SK-N-MC (cell line): Measurements from ENCODE around the gene PLEKHA6.

ENCODE experiments used
- DNase-seq: peaks from one replicate; pipeline ENCODE4 v3.0.0-alpha.2; 2011; ENCODE audit warnings: low read depth, low spot score
- H3K27ac ChIP-seq: fragments of 200-600 bp; sonication (generic); 2 replicates; pipeline ENCODE4 v1.5.1; 2016; ENCODE audit warnings: mixed run types
- H3K36me3 ChIP-seq: fragments of 200-600 bp; sonication (generic); 2 replicates; pipeline ENCODE4 v1.6.1; 2017; ENCODE audit warnings: antibody characterized with exemption, low read length, mixed read lengths; ENCODE audit not compliant: insufficient read depth
- H3K4me3 ChIP-seq: fragments of 200-600 bp; sonication (generic); 2 replicates; pipeline ENCODE4 v1.5.1; 2016
- H3K9ac ChIP-seq: fragments of 200-600 bp; sonication (generic); 2 replicates; pipeline ENCODE4 v1.8.0; 2017; ENCODE audit warnings: mixed run types, mixed read lengths; ENCODE audit not compliant: insufficient read length
- H3K9me3 ChIP-seq: fragments of 200-600 bp; sonication (generic); 2 replicates; pipeline ENCODE4 v1.6.1; 2017; ENCODE audit warnings: low read depth, mild to moderate bottlenecking, antibody characterized with exemption, low read length, moderate library complexity, mixed read lengths
- EZH2 ChIP-seq: fragments of 200-600 bp; sonication (generic); IDR thresholded peaks from one replicate; pipeline ENCODE4 v1.6.1; 2017; ENCODE audit warnings: antibody characterized with exemption
- FOXP2 ChIP-seq: optimal IDR thresholded peaks from 2 replicates; pipeline ENCODE3; 2011; ENCODE audit warnings: mild to moderate bottlenecking, moderate library complexity; ENCODE audit not compliant: insufficient read depth; ENCODE audit errors: extremely low read length, control extremely low read depth
- POLR2AphosphoS5 ChIP-seq: IDR thresholded peaks from 2 replicates; pipeline ENCODE4 v1.6.1; 2012; ENCODE audit warnings: mild to moderate bottlenecking, low read depth, low read length, borderline replicate concordance

PLEKHA6 gene

DNA sequence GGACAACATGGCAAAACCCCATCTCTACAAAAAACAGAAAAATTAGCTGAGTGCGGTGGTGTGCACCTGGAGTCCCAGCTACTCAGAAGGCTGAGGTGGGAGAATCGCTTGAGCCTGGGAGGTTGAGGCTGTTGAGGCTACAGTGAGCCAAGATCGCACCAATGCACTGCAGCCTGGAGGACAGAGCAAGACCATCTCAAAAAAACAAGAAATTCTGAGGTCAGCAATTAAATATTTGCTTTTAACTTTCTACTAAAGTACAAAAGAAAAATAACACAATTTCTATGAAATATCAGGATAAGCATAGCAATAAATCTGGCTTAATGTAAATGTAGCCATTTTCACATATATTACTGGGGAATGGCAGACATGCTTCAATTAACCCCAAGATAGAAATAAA, 42.0 kb upstream of the PLEKHA6 start:
- no peak overlapping the region for H3K4me3 ChIP-seq
- no peak overlapping the region for H3K27ac ChIP-seq
- no peaks in the 10 kb centered on the region for H3K9me3 ChIP-seq
- DNase-seq: no peak
- peaks cover 70% of the 10 kb centered on the region for H3K36me3 ChIP-seq
- no peak overlapping the region for H3K9ac ChIP-seq
- TF ChIP-seq POLR2AphosphoS5 (no peak), EZH2 (no peak), FOXP2 (no peak)

GRCh38 chr1:204400882-204401510, 41.3 kb upstream of the PLEKHA6 start:
- Histone ChIP-seq H3K4me3 (no peak overlapping the region), H3K27ac (peak overlapping the region; percentile 47), H3K36me3 (peaks cover 66% of the 10 kb centered on the region), H3K9ac (no peak overlapping the region), H3K9me3 (no peaks in the 10 kb centered on the region)
- DNase-seq: no peak
- TF ChIP-seq FOXP2 (no peak), POLR2AphosphoS5 (no peak), EZH2 (no peak)

- H3K36me3 ChIP-seq: peaks cover 43% of the 10 kb centered on the region
- no peak overlapping the region for H3K27ac ChIP-seq
- no peak overlapping the region for H3K4me3 ChIP-seq
- H3K9me3 ChIP-seq: no peaks in the 10 kb centered on the region
- TF ChIP-seq EZH2 (no peak), POLR2AphosphoS5 (0 out of 2 replicates have a peak, but pooled peaks have one; percentile 4), FOXP2 (no peak)
- H3K9ac ChIP-seq: no peak overlapping the region
- no peak for DNase-seq
Observed at GRCh38 chr1:204398197-204399125, 38.7 kb upstream of the PLEKHA6 start.

DNA sequence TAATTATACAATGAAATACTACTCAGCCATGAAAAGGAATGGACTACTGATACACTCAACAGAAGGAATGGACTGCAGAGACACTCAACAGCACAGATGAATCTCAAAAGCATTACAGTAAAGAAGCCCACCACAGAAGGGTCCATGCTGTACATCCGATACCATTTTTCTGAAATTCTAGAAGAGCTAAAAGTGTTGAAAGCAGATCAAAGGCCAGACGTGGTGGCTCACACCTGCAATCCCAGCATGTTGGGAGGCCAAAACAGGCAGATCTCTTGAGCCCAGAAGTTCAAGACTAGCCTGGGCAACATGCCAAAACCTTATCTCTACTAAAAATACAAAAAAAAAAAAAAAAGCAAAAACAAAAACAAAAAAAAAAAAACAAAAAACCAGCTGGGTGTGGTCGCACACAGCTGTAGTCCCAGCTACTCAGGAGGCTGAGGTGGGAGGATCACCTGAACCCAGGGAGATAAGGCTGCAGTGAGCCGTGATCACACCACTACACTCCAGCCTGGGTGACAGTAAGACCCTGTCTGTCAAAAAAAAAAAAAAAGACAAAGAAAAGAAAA, 36.4 kb upstream of the PLEKHA6 start:
- Histone ChIP-seq H3K27ac (no peak overlapping the region), H3K9me3 (no peaks in the 10 kb centered on the region), H3K4me3 (no peak overlapping the region), H3K9ac (no peak overlapping the region), H3K36me3 (peaks cover 34% of the 10 kb centered on the region)
- no peak for DNase-seq
- TF ChIP-seq POLR2AphosphoS5 (no peak), FOXP2 (no peak), EZH2 (no peak)

GRCh38 chr1:204391629-204392028, 31.9 kb upstream of the PLEKHA6 start:
- no peak for DNase-seq
- no peak overlapping the region for H3K9ac ChIP-seq
- no peak overlapping the region for H3K27ac ChIP-seq
- no peak overlapping the region for H3K4me3 ChIP-seq
- TF ChIP-seq FOXP2 (no peak), POLR2AphosphoS5 (no peak), EZH2 (no peak)
- H3K9me3 ChIP-seq: no peaks in the 10 kb centered on the region
- H3K36me3 ChIP-seq: peaks cover 3% of the 10 kb centered on the region; the same call in 1 of the 2 replicates

DNA sequence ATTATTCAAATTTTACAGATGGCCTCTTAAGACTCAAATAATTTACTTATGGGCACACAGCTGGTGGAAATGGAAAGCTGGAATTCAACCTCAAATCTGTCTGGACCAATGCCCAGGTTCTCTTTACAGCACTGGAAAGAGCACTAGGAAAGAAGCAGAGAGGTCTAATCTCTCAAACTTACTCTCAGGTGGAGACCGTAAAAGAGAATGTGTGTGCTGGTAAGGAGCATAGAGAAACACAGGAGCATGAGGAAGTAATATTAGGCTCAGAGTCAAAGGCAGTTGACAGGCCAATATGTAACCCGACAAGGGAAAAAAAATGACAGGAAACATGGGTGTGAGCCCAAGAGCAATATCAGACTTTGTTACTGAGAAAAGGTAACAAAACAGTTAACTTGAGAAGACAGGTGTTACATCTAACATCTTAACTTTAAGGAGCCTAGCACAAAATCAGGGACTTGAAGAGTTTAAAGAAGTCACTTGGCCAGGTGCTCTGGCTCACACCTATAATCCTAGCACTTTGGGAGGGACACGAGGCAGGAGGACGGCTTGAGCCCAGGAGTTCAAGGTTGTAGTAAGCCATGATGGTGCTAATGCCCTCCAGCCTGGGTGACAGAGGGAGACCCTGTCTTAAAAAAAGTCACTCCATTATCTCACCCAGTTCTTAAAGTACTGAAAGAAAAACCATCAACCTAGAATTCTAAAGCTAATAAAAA, 31.2 kb upstream of the PLEKHA6 start:
- peaks cover 1% of the 10 kb centered on the region; the same call in 1 of the 2 replicates for H3K36me3 ChIP-seq
- H3K9ac ChIP-seq: no peak overlapping the region
- no peak overlapping the region for H3K27ac ChIP-seq
- H3K9me3 ChIP-seq: no peaks in the 10 kb centered on the region
- no peak for DNase-seq
- no peak overlapping the region for H3K4me3 ChIP-seq
- no peak for TF ChIP-seq POLR2AphosphoS5
- no peak for TF ChIP-seq EZH2
- TF ChIP-seq FOXP2: no peak

GRCh38 chr1:204385727-204386126, 26.0 kb upstream of the PLEKHA6 start:
- no peaks in the 10 kb centered on the region for H3K36me3 ChIP-seq
- H3K27ac ChIP-seq: no peak overlapping the region
- no peak for DNase-seq
- TF ChIP-seq EZH2 (no peak), POLR2AphosphoS5 (no peak), FOXP2 (no peak)
- H3K4me3 ChIP-seq: no peak overlapping the region
- no peak overlapping the region for H3K9ac ChIP-seq
- H3K9me3 ChIP-seq: no peaks in the 10 kb centered on the region
